Activated B cell treated with CpG ODN at 0.5 μM for 24 hours (primary cell): ENCODE results near the gene CXCR2. TPM values are rescaled to one million over a fixed set of nuclear protein-coding genes. Genes with fewer than 3 reads are reported as not detected.
"Not testable (repeated sequence)": the region's sequence is repeated elsewhere in the genome, so short reads cannot be mapped to it uniquely, and the experiment has no call there.

Source experiments
- ATAC-seq: fragments of 200-7000 bp; cut with Tn5 transposase; one replicate; pipeline ENCODE4 v1.10.0; 2021; ENCODE audit warnings: low read depth, mild to moderate bottlenecking, moderate library complexity
- CTCF ChIA-PET: fragments of 350-600 bp; sonication (Branson Sonifier 250); formaldehyde crosslinking; loops from one replicate; lab custom pipeline; 2021; ENCODE audit warnings: antibody characterized with exemption; lab: Charles Lee
- POLR2A ChIA-PET: fragments of 350-600 bp; sonication (Branson Sonifier 250); formaldehyde crosslinking; loops from one replicate; lab custom pipeline; 2021; ENCODE audit warnings: antibody characterized with exemption; lab: Charles Lee
- DNase-seq: peaks from one replicate; pipeline ENCODE4 v3.0.0; 2022
- H3K27ac Mint-ChIP-seq: one replicate; pipeline ENCODE4 v1.8.0; 2020; ENCODE audit warnings: mixed read lengths
- H3K27me3 Mint-ChIP-seq: one replicate; pipeline ENCODE4 v1.8.0; 2021; ENCODE audit warnings: mixed read lengths
- H3K36me3 Mint-ChIP-seq: one replicate; pipeline ENCODE4 v1.8.0; 2021; ENCODE audit warnings: low read depth, mixed read lengths
- H3K4me1 Mint-ChIP-seq: one replicate; pipeline ENCODE4 v1.8.0; 2021; ENCODE audit warnings: mixed read lengths
- H3K4me3 Mint-ChIP-seq: one replicate; pipeline ENCODE4 v1.8.0; 2020; ENCODE audit warnings: mild to moderate bottlenecking, mixed read lengths
- H3K9me3 Mint-ChIP-seq: one replicate; pipeline ENCODE4 v1.8.0; 2020; ENCODE audit warnings: mixed read lengths
- intact Hi-C: fragments of 100-400 bp; cut with micrococcal nuclease; formaldehyde crosslinking; loops from one replicate; pipeline ENCODE4 v1.15.1; 2024
- total RNA-seq: library from RNA; stranded (reverse); gene quantifications from 2 replicates; pipeline ENCODE4 v1.2.3, GENCODE V29; 2022
- TF ChIP-seq, protein P1 (sequence below): fragments of 200-600 bp; IDR thresholded peaks from one replicate; pipeline ENCODE4 v1.8.0; 2022; ENCODE audit warnings: antibody characterized with exemption, mild to moderate bottlenecking

CXCR2 gene
- total RNA-seq, 1 donor from 2014 or later, result not detected

DNA sequence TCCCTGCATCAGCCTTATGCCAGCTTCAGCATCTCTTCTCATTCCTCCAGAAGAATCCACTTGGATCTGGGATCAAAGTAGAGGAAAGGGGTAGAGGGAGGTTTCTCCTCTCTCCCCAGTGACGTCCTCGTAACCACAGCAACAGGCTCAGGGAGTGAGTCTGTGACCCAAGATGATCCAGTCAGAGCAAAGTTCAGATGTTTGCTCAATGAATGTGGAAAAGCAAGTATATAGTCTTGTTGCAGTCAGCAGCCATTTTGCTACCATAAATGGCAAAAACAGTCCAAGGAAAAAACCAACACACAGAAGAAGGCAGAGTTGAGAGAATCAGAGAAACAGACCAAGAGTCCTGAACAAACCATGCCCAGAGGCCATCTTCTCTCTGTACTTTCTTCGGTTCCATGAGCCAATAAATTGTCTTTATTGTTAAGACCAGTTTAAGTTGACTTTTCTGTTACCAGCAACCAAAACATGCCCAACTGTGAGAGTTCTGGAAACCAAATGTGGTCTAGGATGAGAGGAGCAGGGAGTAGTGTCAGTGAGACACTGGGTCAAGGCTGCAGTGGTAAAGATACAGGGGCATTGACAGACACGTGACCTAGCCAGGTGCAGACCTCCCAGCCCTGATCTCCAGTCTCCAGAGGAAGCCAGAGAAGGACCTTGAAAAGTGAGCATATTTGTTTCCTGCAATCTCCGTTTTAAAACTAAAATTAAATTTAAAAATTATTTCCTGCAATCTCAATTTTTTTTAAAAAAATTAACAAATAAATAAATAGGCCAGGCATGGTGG, 44.1 kb downstream of the CXCR2 start:
- no peak for DNase-seq
- ChIA-PET POLR2A (no interaction called here), CTCF (no interaction called here)
- peaks cover 25% of the 10 kb centered on the region for H3K4me1 Mint-ChIP-seq
- no peaks in the 10 kb centered on the region for H3K9me3 Mint-ChIP-seq
- intact Hi-C loops, result loop anchor here (1.0 to 5.0 kb wide), 3 partner anchors 46 to 227 kb away; partner anchors contain the start of gene CTDSP1
- H3K4me3 Mint-ChIP-seq, result no peak overlapping the region
- no peaks in the 10 kb centered on the region for H3K36me3 Mint-ChIP-seq
- H3K27me3 Mint-ChIP-seq, result peaks cover 8% of the 10 kb centered on the region
- H3K27ac Mint-ChIP-seq, result no peak overlapping the region
- TF ChIP-seq, protein P1, sequence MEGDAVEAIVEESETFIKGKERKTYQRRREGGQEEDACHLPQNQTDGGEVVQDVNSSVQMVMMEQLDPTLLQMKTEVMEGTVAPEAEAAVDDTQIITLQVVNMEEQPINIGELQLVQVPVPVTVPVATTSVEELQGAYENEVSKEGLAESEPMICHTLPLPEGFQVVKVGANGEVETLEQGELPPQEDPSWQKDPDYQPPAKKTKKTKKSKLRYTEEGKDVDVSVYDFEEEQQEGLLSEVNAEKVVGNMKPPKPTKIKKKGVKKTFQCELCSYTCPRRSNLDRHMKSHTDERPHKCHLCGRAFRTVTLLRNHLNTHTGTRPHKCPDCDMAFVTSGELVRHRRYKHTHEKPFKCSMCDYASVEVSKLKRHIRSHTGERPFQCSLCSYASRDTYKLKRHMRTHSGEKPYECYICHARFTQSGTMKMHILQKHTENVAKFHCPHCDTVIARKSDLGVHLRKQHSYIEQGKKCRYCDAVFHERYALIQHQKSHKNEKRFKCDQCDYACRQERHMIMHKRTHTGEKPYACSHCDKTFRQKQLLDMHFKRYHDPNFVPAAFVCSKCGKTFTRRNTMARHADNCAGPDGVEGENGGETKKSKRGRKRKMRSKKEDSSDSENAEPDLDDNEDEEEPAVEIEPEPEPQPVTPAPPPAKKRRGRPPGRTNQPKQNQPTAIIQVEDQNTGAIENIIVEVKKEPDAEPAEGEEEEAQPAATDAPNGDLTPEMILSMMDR, result no peak
- ATAC-seq, result no peak

DNA sequence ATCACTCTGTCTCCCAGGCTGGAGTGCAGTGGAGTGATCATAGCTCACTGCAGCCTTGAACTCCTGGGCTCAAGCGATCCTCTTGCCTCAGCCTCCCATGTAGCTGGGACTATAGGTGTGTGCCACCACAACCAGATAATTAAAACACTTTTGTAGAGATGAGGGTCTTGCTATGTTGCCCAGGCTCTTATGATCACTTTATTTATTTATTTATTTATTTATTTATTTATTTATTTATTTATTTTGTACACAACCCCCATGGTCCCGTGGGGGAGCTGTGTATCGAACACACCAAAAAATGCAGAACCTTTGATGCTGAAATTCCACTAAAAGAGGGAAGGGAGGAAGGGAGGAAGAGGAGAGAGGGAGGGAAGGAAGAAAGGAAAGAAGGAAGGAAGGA, 45.9 kb downstream of the CXCR2 start:
- H3K27me3 Mint-ChIP-seq, DNase-seq, H3K36me3 Mint-ChIP-seq, POLR2A ChIA-PET, H3K9me3 Mint-ChIP-seq, intact Hi-C loops, ATAC-seq, H3K4me3 Mint-ChIP-seq, H3K27ac Mint-ChIP-seq: not testable (repeated sequence)
- H3K4me1 Mint-ChIP-seq, result peaks cover 17% of the 10 kb centered on the region
- CTCF ChIA-PET, result interaction anchor here (1.0 kb wide), 1 partner anchor 10 kb away, joined by 3 read pairs; no protein-coding TSS in a partner anchor

DNA sequence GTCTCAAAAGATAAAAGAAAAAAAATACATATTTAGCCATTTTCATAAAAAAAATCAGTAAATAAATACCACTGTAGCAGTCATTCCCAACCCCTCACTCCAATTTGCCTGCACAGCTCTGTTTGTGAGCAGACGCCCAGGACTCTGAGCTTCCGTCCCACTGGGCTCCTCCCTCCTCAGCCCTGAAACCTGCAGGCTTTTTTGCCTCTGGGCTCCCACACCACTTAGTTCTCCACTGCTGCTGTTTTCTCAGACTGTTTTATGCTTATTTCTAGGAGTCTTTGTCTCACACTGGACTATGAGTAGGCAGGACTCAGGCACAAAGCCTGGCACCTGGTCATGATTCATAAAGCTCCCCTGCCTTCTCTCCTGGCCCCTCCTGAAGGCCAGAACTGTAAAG, 47.0 kb downstream of the CXCR2 start:
- ChIA-PET CTCF (interaction anchor here (0.7 kb wide), 1 partner anchor 63 kb away, joined by 3 read pairs; no protein-coding TSS in a partner anchor), POLR2A (no interaction called here)
- peaks cover 9% of the 10 kb centered on the region for H3K4me1 Mint-ChIP-seq
- DNase-seq, result no peak
- H3K9me3 Mint-ChIP-seq, result no peaks in the 10 kb centered on the region
- TF ChIP-seq, protein P1, result no peak
- no peak overlapping the region for H3K4me3 Mint-ChIP-seq
- H3K36me3 Mint-ChIP-seq, result no peaks in the 10 kb centered on the region
- H3K27ac Mint-ChIP-seq, result no peak overlapping the region
- intact Hi-C loops, result no loop called here
- peaks cover 8% of the 10 kb centered on the region for H3K27me3 Mint-ChIP-seq
- ATAC-seq, result no peak

DNA sequence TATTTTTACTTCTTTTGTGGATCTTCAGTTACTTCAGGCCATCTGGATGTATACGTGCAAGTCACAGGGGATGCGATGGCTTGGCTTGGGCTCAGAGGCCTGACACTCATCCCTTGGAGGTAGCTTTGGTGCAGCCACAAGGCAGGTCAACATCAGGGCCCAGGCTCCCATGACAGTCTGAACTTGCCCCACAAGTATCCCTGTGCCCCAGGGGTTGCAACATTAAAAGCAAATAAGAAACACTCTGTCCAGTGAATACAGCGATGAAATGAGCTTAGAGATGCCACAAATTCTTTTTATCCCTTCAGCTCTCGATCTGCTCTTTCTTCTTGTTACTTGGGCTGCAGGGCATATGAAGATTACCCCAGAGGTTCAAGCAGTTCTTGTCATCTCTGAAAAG, 54.0 kb downstream of the CXCR2 start:
- TF ChIP-seq, protein P1, result no peak
- no peaks in the 10 kb centered on the region for H3K4me1 Mint-ChIP-seq
- DNase-seq (no peak), ATAC-seq (no peak)
- no peak overlapping the region for H3K4me3 Mint-ChIP-seq
- intact Hi-C loops, result no loop called here
- H3K9me3 Mint-ChIP-seq, result no peaks in the 10 kb centered on the region
- H3K27ac Mint-ChIP-seq, result no peak overlapping the region
- H3K36me3 Mint-ChIP-seq, result no peaks in the 10 kb centered on the region
- ChIA-PET CTCF (interaction anchor here (1.2 kb wide), 1 partner anchor 93 kb away, joined by 3 read pairs; no protein-coding TSS in a partner anchor), POLR2A (no interaction called here)
- H3K27me3 Mint-ChIP-seq, result peaks cover 10% of the 10 kb centered on the region

DNA sequence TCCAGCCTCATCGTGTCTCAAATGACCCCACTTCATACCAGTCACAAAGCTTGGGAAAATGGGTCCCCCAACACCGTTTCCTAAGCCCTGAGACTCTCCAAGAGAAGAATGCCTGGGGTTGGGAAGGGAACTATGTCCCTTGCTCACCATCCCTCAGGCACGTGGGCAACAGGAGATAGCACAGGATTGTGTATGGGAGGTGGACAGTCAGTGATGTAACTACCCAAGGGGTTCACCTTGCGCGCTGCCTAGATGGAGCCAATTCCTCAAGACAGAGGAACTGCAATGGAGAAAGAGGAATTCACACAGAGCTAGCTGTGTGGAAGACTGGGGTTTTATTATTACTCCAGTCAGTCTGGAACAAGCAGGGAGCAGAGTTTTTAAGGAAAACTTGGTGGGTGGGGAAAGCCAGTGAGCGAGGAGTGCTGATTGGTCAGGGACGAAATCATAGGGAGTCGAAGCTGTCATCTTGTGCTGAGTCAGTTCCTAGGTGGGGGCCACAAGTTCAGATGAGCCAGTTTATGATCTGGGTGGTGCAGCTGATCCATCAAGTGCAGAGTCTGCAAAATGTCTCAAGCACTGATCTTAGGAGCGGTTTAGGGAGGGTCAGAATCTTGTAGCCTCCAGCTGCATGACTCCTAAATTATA, 54.8 kb downstream of the CXCR2 start:
- H3K36me3 Mint-ChIP-seq, result no peaks in the 10 kb centered on the region
- no peak overlapping the region for H3K4me3 Mint-ChIP-seq
- intact Hi-C loops, result no loop called here
- DNase-seq (no peak), ATAC-seq (no peak)
- CTCF ChIA-PET, result interaction anchor here (1.2 kb wide), 1 partner anchor 93 kb away, joined by 3 read pairs; no protein-coding TSS in a partner anchor
- TF ChIP-seq, protein P1, result no peak
- no peaks in the 10 kb centered on the region for H3K9me3 Mint-ChIP-seq
- POLR2A ChIA-PET, result no interaction called here
- H3K27me3 Mint-ChIP-seq, result peaks cover 10% of the 10 kb centered on the region
- no peaks in the 10 kb centered on the region for H3K4me1 Mint-ChIP-seq
- no peak overlapping the region for H3K27ac Mint-ChIP-seq
